ENCODE measurements around the gene GATA2. TPM values are rescaled to one million over a fixed set of nuclear protein-coding genes. Genes with fewer than 3 reads are reported as not detected.

GATA2 gene
- total and polyA plus RNA-seq, 2 of the 13 experiments (the other 11 are each of a cell fraction or from before 2014, with no cell fraction given), result 3.5 to 6.2 TPM

GRCh38 chr3:128468791-128469527 lies 24.0 kb downstream of the GATA2 start:
- Histone ChIP-seq H3K36me3 (replicated peaks in 1 of 2; ENCODE audit: control insufficient read depth in 1 of 2, insufficient read depth in 2 of 2, low read length in 2 of 2) (no peaks in the 10 kb centered on the region), H3K4me1 (ENCODE audit: insufficient read depth, low read length) (no peaks in the 10 kb centered on the region), H3K4me3 (replicated peaks in 1 of 3; ENCODE audit: insufficient read depth in 1 of 3, low read depth in 2 of 3, low read length in 3 of 3) (no peak overlapping the region), H3K9me3 (ENCODE audit: low read length) (no peaks in the 10 kb centered on the region), H3K27ac (ENCODE audit: extremely low read length, insufficient read depth, low read length) (no peak overlapping the region), H2AFZ (ENCODE audit: low read length) (no peak overlapping the region), H3K9ac (ENCODE audit: insufficient read depth, low read depth, low read length) (no peak overlapping the region), H3K4me2 (ENCODE audit: low read depth, low read length) (no peak overlapping the region), H3K79me2 (ENCODE audit: insufficient read depth, low read length) (no peaks in the 10 kb centered on the region), H3K27me3 (ENCODE audit: control insufficient read depth in 1 of 2, insufficient read depth in 2 of 2, low read length in 2 of 2) (peaks cover 18 to 90% of the 10 kb centered on the region in 2 experiments), H4K20me1 (ENCODE audit: insufficient read depth, low read length) (no peaks in the 10 kb centered on the region)
- POLR2A ChIA-PET, result no interaction called here
- intact Hi-C loops (cut with micrococcal nuclease; ENCODE audit: unreplicated experiment), result no loop called here
- FAIRE-seq (no peak), ATAC-seq (no peak), DNase-seq (ENCODE audit: low spot score) (no peak)
- 10% methylated on average over 4 of the region's 10 CpGs for WGBS (ENCODE audit: low lambda C conversion rate)
- TF ChIP-seq NFE2L1 (CRISPR knock-in tag; IDR thresholded peaks at IDR 0.05; ENCODE audit: borderline replicate concordance), result no peak
- TF ChIP-seq ZNF780A (CRISPR knock-in tag; IDR thresholded peaks at IDR 0.05), result no peak
- no peak for TF ChIP-seq HNF4A (CRISPR knock-in tag; IDR thresholded peaks at IDR 0.05)
- TF ChIP-seq HMG20A (CRISPR knock-in tag; IDR thresholded peaks at IDR 0.05; ENCODE audit: borderline replicate concordance), result no peak
- TF ChIP-seq, protein P1, sequence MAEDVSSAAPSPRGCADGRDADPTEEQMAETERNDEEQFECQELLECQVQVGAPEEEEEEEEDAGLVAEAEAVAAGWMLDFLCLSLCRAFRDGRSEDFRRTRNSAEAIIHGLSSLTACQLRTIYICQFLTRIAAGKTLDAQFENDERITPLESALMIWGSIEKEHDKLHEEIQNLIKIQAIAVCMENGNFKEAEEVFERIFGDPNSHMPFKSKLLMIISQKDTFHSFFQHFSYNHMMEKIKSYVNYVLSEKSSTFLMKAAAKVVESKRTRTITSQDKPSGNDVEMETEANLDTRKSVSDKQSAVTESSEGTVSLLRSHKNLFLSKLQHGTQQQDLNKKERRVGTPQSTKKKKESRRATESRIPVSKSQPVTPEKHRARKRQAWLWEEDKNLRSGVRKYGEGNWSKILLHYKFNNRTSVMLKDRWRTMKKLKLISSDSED (CRISPR knock-in tag; IDR thresholded peaks at IDR 0.05), result no peak
- no peak for TF ChIP-seq BCLAF1 (IDR thresholded peaks at IDR 0.05)
- in situ Hi-C loops (cut with HindIII; ENCODE audit: extremely low pct_ligation_motif_present, low pct_unique_long_range_greater_than_20kb), result no loop called here
- no TSS peak for BruUV-seq (replicated peaks)
- CTCF ChIA-PET (ENCODE audit: low intra/inter-chr PET ratio, low total read pairs), result no interaction called here
